Psoas muscle (tissue), 8 donors: ENCODE data around the gene PGAM5. TPM values are rescaled to one million over a fixed set of nuclear protein-coding genes. Genes with fewer than 3 reads are reported as not detected.

ENCODE experiments used
- ATAC-seq, 4 donors: fragments of 200-7000 bp; cut with Tn5 transposase; one replicate each; pipeline ENCODE4 v1.9.1; 2020; ENCODE audit warnings: moderate library complexity in 3 of 4, mild to moderate bottlenecking in 2 of 4
- DNase-seq, 2 donors: peaks; one replicate each; pipeline ENCODE4 v3.0.0-alpha.2; 2020
- H3K27ac ChIP-seq: fragments of 200-600 bp; one replicate; pipeline ENCODE4 v1.8.0; 2022
- H3K27me3 ChIP-seq, 3 donors: fragments of 200-600 bp in 1 of 3; one replicate each; pipeline versions ENCODE4 v1.6.1 to v1.8.0; 2013 to 2022; ENCODE audit warnings: low read length in 2 of 3, mild to moderate bottlenecking in 2 of 3, moderate library complexity in 1 of 3; ENCODE audit not compliant: insufficient read depth in 3 of 3
- H3K36me3 ChIP-seq, 2 donors: fragments of 200-600 bp in 1 of 2; one replicate each; pipeline versions ENCODE4 v1.6.1 to v1.8.0; 2013 to 2022; ENCODE audit warnings: low read depth in 1 of 2, mild to moderate bottlenecking in 1 of 2, moderate library complexity in 1 of 2; ENCODE audit not compliant: insufficient read depth in 1 of 2
- H3K4me1 ChIP-seq: fragments of 200-600 bp; one replicate; pipeline ENCODE4 v1.8.0; 2022
- H3K4me3 ChIP-seq: fragments of 200-600 bp; one replicate; pipeline ENCODE4 v1.8.0; 2022; ENCODE audit warnings: mild to moderate bottlenecking
- H3K9me3 ChIP-seq: fragments of 200-600 bp; one replicate; pipeline ENCODE4 v1.8.0; 2022
- WGBS, 3 donors: extraction: QIAGEN DNeasy Blood & Tissue Kit; methylation state at CpG; one replicate each; pipeline versions ENCODE4 v1.1.6 to v1.1.7; 2013; 5-methylcytosine and 5-hydroxymethylcytosine counted together
- intact Hi-C, 2 donors: fragments of 100-400 bp; cut with DNase I; formaldehyde crosslinking; loops; one replicate each; pipeline versions ENCODE4 v1.11.0 to v1.14.2; 2022
- polyA plus RNA-seq, 3 donors: library from polyadenylated mRNA; stranded (reverse); fragments of 200-250 nt; gene quantifications; one replicate each; pipeline ENCODE4 v1.2.3, GENCODE V29; 2013
- total RNA-seq, 4 donors: library from RNA; stranded (reverse); fragmentation: NEBNext Ultra II Directional in 2 of 4; extraction: Animal tissue kit (Norgen Biotek cat#: 25700) in 2 of 4; gene quantifications; one replicate each; pipeline versions ENCODE4 v1.2.1 to v1.2.4, GENCODE V29; 2021 to 2023
- TF ChIP-seq, protein P1 (sequence below): fragments of 200-600 bp; IDR thresholded peaks from one replicate; pipeline ENCODE4 v1.8.0; 2022; ENCODE audit warnings: antibody characterized with exemption
- donor health status: healthy with polysubstance abuse.
- donor health status: DM: no; HTN: no; CAD: no; lungs with moderate emphysema.
- donor health status: Bipolar disorder and iron deficiency.
- donor health status: healthy.
- donor health status: DM: yes; HTN: yes; CAD: no.
- donor health status: DM: no; HTN: no; CAD: no.
- donor health status: DM: no; HTN: no; CAD: no.
- donor health status: DM: yes; HTN: yes; CAD: no.

The PGAM5 gene
- total and polyA plus RNA-seq, 7 donors = 25.3 to 62.0 (median 47.2) TPM

DNA sequence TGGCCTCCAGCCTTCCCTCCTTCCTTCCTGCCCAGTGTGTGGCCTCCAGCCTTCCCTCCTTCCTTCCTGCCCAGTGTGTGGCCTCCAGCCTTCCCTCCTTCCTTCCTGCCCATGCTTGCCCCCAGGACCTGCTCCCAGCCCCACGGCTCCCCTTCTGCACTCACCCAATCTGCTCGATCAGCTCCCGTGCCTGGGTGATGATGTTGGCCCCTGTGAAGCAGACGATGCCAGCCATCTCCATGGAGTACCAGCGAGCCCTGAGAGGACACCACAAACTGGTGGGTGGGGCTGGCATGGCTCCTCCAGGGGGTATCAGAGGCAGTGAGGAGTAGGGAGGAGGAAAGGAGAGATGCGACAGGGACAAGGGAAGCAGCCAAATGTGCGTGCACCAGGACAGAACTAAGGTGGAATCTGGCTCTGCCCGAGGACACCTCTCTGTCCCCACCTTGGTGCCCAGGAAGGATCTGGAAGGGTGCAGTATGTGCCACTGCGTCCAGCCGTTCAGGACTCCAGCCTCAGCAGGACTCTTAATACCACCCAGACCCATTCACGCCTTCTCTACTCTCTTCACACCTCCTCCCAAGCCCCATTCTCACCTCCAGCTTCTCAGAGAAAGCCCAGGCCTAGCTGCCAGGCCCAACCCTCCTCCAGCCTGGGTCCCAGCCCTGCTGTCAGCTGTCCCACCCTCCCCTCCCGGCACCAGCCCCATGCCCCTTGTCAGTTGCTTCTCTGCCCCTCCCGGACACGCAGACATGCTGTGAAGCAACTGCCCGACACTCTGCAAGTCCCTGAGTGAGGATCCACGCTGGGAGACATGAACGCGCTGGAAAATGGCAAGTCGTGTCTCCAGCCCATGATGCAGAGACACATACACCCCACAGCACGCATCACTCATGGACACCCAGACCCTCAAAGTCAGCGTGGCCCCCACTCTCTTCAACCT is 46.2 kb upstream of the PGAM5 start:
- H3K27ac ChIP-seq = no peak overlapping the region
- TF ChIP-seq, protein P1, sequence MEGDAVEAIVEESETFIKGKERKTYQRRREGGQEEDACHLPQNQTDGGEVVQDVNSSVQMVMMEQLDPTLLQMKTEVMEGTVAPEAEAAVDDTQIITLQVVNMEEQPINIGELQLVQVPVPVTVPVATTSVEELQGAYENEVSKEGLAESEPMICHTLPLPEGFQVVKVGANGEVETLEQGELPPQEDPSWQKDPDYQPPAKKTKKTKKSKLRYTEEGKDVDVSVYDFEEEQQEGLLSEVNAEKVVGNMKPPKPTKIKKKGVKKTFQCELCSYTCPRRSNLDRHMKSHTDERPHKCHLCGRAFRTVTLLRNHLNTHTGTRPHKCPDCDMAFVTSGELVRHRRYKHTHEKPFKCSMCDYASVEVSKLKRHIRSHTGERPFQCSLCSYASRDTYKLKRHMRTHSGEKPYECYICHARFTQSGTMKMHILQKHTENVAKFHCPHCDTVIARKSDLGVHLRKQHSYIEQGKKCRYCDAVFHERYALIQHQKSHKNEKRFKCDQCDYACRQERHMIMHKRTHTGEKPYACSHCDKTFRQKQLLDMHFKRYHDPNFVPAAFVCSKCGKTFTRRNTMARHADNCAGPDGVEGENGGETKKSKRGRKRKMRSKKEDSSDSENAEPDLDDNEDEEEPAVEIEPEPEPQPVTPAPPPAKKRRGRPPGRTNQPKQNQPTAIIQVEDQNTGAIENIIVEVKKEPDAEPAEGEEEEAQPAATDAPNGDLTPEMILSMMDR = no peak
- H3K36me3 ChIP-seq = peaks cover 0 to 99% of the 10 kb centered on the region in 2 donors
- 86 to 91% (median 90%) methylated on average over 21 of the region's 21 CpGs for WGBS, 3 donors
- H3K9me3 ChIP-seq = no peaks in the 10 kb centered on the region
- H3K4me1 ChIP-seq = no peaks in the 10 kb centered on the region
- H3K4me3 ChIP-seq = no peak overlapping the region
- no peaks in the 10 kb centered on the region for H3K27me3 ChIP-seq
- intact Hi-C loops = no loop called here
- ATAC-seq (no peak), DNase-seq (no peak)

DNA sequence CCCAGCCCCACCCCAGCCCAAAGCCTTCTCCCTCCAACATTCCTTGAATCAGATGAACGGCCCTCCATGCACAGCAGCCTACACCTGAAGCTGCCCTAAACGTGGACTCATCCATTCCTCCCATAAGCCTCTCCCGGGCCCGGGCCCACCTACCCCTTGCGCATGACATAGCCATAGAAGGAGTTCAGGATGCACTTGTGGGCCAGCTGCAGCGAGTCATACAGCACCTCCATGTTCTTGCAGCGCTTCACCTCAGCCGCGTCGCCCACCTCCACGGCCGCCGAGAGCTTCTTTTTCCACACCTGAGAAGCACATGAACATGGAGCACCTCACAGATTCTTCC is 45.5 kb upstream of the PGAM5 start:
- intact Hi-C loops = no loop called here
- WGBS, 3 donors = 93 to 98% (median 96%) methylated on average over 13 of the region's 13 CpGs

DNA sequence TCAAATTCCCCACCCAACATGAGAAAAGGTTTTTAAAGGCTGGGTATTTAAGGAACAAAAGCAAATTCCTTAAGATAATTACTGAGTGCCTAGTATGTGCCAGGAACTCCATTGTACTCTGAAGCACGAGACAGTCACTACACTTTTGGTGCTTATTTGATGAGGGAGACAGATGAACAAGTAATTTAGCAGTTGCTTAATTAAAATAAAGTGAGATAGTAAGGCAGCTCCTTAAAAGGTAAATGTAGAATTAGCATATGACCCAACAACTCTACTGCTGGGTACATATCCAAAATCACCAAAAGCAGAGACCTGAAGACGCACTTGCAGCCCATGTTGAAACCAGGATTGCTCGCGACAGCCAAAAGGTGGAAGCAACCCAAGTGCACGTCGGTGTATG is 44.8 kb upstream of the PGAM5 start:
- Histone ChIP-seq H3K36me3 (peaks cover 0 to 97% of the 10 kb centered on the region in 2 donors), H3K27me3 (no peaks in the 10 kb centered on the region)
- ATAC-seq = no peak

More for the DNA sequence above, 45.5 kb upstream of the PGAM5 start:
- Histone ChIP-seq H3K4me3 (no peak overlapping the region), H3K27me3 (no peaks in the 10 kb centered on the region), H3K4me1 (no peaks in the 10 kb centered on the region), H3K36me3 (peaks cover 0 to 99% of the 10 kb centered on the region in 2 donors), H3K27ac (no peak overlapping the region), H3K9me3 (no peaks in the 10 kb centered on the region)
- TF ChIP-seq, protein P1 = no peak
- no peak for ATAC-seq
- no peak for DNase-seq

DNA sequence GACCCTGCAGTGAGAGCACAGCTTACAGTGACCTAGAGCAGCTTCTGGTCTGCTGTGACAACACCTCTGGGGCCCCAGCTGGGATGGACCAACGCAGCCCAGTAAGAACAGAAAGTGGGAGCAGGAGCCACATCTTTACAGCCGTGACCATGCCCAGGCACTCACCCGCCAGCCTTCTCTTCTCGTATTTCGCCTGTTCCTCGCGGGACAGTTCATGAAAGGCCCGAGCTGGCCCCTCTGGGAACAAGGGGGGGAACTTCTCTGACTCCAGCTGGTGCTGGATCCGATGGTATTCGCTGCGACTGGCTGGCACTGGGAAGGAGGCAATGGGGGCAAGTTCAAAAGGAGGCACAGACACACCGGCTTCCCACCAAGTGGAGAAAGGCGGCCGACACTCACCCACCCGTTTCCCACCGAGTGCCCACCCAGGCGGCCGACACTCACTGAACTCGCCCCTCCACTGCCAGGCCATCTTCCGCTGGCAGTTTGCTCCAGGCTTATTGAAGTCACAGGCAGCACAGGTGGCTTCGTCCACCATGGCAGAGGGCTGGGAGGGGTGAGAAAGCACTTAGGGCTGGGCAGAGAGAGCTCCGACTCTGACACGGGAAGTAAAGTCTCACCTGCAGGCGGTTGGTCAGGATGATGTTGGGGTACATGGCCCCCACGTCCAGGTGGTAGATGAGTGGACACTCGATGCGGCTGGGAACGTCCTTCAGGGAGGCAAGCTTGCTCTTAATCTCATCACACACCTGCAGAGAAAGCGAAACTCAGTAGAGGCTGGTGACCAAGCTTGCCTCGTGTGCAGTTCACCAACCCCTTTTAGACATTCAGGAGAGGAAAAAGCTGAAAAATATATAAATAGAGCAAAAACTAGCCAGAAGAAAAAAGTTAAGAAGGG is 42.2 kb upstream of the PGAM5 start:
- ATAC-seq (no peak), DNase-seq (no peak)
- no peaks in the 10 kb centered on the region for H3K9me3 ChIP-seq
- H3K27me3 ChIP-seq = no peaks in the 10 kb centered on the region
- H3K27ac ChIP-seq = no peak overlapping the region
- TF ChIP-seq, protein P1 = no peak
- WGBS, 3 donors = 78 to 86% (median 83%) methylated on average over 30 of the region's 30 CpGs
- intact Hi-C loops = no loop called here
- peaks cover 0 to 93% of the 10 kb centered on the region in 2 donors for H3K36me3 ChIP-seq
- H3K4me3 ChIP-seq = no peak overlapping the region
- no peaks in the 10 kb centered on the region for H3K4me1 ChIP-seq

More for the DNA sequence above, 44.8 kb upstream of the PGAM5 start:
- WGBS, 3 donors = 87 to 97% (median 95%) methylated on average over 6 of the region's 6 CpGs
- TF ChIP-seq, protein P1 = no peak
- DNase-seq = no peak
- Histone ChIP-seq H3K4me3 (no peak overlapping the region), H3K4me1 (no peaks in the 10 kb centered on the region), H3K9me3 (no peaks in the 10 kb centered on the region), H3K27ac (no peak overlapping the region)
- intact Hi-C loops = no loop called here
